Transverse colon (tissue), 4 donors: ENCODE data around the gene FKBP4. TPM values are rescaled to one million over a fixed set of nuclear protein-coding genes. Genes with fewer than 3 reads are reported as not detected.

ENCODE experiments used
- DNase-seq: peaks from one replicate; pipeline ENCODE4 v3.0.0-alpha.2; 2019
- H3K27ac ChIP-seq, 4 donors: fragments of 200-600 bp; sonication (generic); 2 replicates each; pipeline ENCODE4 v1.5.1; 2016 to 2018; ENCODE audit warnings: inconsistent platforms in 4 of 4
- H3K27me3 ChIP-seq: fragments of 200-600 bp; sonication (generic); 2 replicates; pipeline ENCODE4 v1.5.1; 2017; ENCODE audit warnings: inconsistent platforms
- H3K36me3 ChIP-seq, 4 donors: fragments of 200-600 bp; sonication (generic); 2 replicates each; pipeline ENCODE4 v1.5.1; 2017 to 2019; ENCODE audit warnings: inconsistent platforms in 4 of 4
- H3K4me1 ChIP-seq, 4 donors: fragments of 200-600 bp; sonication (generic); 2 replicates each; pipeline ENCODE4 v1.5.1; 2017 to 2020; ENCODE audit warnings: inconsistent platforms in 4 of 4
- H3K4me3 ChIP-seq, 4 donors: fragments of 200-600 bp; sonication (generic); 1 replicate in 1 of 4; 2 replicates in 3 of 4; pipeline versions ENCODE4 v1.5.1 to v1.6.1; 2017 to 2019; ENCODE audit warnings: inconsistent platforms in 4 of 4
- H3K9me3 ChIP-seq, 2 donors: fragments of 200-600 bp; sonication (generic); 2 replicates each; pipeline ENCODE4 v1.5.1; 2017 to 2019; ENCODE audit warnings: inconsistent platforms in 2 of 2
- EP300 ChIP-seq: sonication (generic); formaldehyde crosslinking; IDR thresholded peaks from one replicate; pipeline ENCODE4 v1.6.1; 2017; ENCODE audit warnings: antibody characterized with exemption, low read depth
- POLR2A ChIP-seq: fragments of 450-650 bp; IDR thresholded peaks from one replicate; pipeline ENCODE4 v1.6.1; 2016; ENCODE audit warnings: antibody characterized with exemption, mild to moderate bottlenecking, moderate library complexity
- POLR2AphosphoS5 ChIP-seq, 3 donors: sonication (generic); formaldehyde crosslinking; IDR thresholded peaks; one replicate each; pipeline ENCODE4 v1.6.1; 2016; ENCODE audit warnings: antibody characterized with exemption in 3 of 3
- WGBS, 2 donors: methylation state at CpG; one replicate each; pipeline ENCODE4 v1.1.5; 2018; ENCODE audit warnings: low coverage in 1 of 2; 5-methylcytosine and 5-hydroxymethylcytosine counted together
- in situ Hi-C, 4 donors: fragments of 200-750 bp; cut with MboI; loops; one replicate each; pipeline versions ENCODE4 v1.15.0 to v1.15.1; 2017; ENCODE audit warnings: low sequenced_read_pairs in 3 of 4, low pct_ligation_motif_present in 1 of 4, low pct_unique_long_range_greater_than_20kb in 1 of 4
- intact Hi-C: fragments of 100-400 bp; cut with DNase I; formaldehyde crosslinking; loops from one replicate; pipeline ENCODE4 v1.15.1; 2023; ENCODE audit warnings: low total_unique reads
- total RNA-seq, 4 donors: library from RNA; depleted of rRNA; stranded (reverse); fragments of >200 nt; gene quantifications; one replicate each; pipeline ENCODE4 v1.1.0, GENCODE V29; 2016
- TF ChIP-seq, protein P1 (sequence below), 5 experiments: fragments of 200-600 bp in 3 of 5; fragments of 450-650 bp in 2 of 5; sonication (generic) in 3 of 5; IDR thresholded peaks; 1 replicate in 2 of 5; 2 replicates in 3 of 5; pipeline ENCODE4 v1.5.1; 2016 to 2017; ENCODE audit warnings: antibody characterized with exemption in 5 of 5, inconsistent platforms in 3 of 5, mild to moderate bottlenecking in 2 of 5, moderate library complexity in 1 of 5

Gene FKBP4
- total RNA-seq, 4 donors from 2014 or later: 35.4 to 82.4 (median 49.2) TPM

- no peaks in the 10 kb centered on the region for H3K9me3 ChIP-seq
- no peak for DNase-seq
- in situ Hi-C loops (no loop called here), intact Hi-C loops (no loop called here)
- no peaks in the 10 kb centered on the region for H3K36me3 ChIP-seq
- H3K27me3 ChIP-seq: no peaks in the 10 kb centered on the region
- H3K4me3 ChIP-seq: no peak overlapping the region
- WGBS, 2 donors: 71 to 83% methylated on average over 1 to 5 of the region's 5 CpGs
- TF ChIP-seq EP300: no peak
- no peak for TF ChIP-seq POLR2A
- TF ChIP-seq POLR2AphosphoS5 (IDR thresholded peaks at IDR 0.05): no peak
- TF ChIP-seq, protein P1, sequence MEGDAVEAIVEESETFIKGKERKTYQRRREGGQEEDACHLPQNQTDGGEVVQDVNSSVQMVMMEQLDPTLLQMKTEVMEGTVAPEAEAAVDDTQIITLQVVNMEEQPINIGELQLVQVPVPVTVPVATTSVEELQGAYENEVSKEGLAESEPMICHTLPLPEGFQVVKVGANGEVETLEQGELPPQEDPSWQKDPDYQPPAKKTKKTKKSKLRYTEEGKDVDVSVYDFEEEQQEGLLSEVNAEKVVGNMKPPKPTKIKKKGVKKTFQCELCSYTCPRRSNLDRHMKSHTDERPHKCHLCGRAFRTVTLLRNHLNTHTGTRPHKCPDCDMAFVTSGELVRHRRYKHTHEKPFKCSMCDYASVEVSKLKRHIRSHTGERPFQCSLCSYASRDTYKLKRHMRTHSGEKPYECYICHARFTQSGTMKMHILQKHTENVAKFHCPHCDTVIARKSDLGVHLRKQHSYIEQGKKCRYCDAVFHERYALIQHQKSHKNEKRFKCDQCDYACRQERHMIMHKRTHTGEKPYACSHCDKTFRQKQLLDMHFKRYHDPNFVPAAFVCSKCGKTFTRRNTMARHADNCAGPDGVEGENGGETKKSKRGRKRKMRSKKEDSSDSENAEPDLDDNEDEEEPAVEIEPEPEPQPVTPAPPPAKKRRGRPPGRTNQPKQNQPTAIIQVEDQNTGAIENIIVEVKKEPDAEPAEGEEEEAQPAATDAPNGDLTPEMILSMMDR (IDR thresholded peaks at IDR 0.05): no peak
- H3K4me1 ChIP-seq: peaks cover 0 to 13% (median 7%) of the 10 kb centered on the region in 4 donors
- no peak overlapping the region for H3K27ac ChIP-seq
Measured at GRCh38 chr12:2833327-2833726, 38.6 kb downstream of the FKBP4 start.

- in situ Hi-C loops: no loop called here
- no peaks in the 10 kb centered on the region for H3K27me3 ChIP-seq
- no peaks in the 10 kb centered on the region for H3K36me3 ChIP-seq
- H3K4me1 ChIP-seq: peaks cover 0 to 13% (median 7%) of the 10 kb centered on the region in 4 donors
- TF ChIP-seq, protein P1 (IDR thresholded peaks at IDR 0.05): no peak
- TF ChIP-seq POLR2AphosphoS5 (IDR thresholded peaks at IDR 0.05) (no peak), EP300 (no peak), POLR2A (no peak)
- intact Hi-C loops: no loop called here
- H3K4me3 ChIP-seq: no peak overlapping the region
- WGBS, 2 donors: 67 to 82% methylated on average over 1 to 9 of the region's 9 CpGs
- DNase-seq: no peak
- H3K27ac ChIP-seq: peak overlapping the region in 1 of 4 donors; percentile 24
- H3K9me3 ChIP-seq: no peaks in the 10 kb centered on the region
Measured at GRCh38 chr12:2833810-2834209, 39.0 kb downstream of the FKBP4 start.

DNA sequence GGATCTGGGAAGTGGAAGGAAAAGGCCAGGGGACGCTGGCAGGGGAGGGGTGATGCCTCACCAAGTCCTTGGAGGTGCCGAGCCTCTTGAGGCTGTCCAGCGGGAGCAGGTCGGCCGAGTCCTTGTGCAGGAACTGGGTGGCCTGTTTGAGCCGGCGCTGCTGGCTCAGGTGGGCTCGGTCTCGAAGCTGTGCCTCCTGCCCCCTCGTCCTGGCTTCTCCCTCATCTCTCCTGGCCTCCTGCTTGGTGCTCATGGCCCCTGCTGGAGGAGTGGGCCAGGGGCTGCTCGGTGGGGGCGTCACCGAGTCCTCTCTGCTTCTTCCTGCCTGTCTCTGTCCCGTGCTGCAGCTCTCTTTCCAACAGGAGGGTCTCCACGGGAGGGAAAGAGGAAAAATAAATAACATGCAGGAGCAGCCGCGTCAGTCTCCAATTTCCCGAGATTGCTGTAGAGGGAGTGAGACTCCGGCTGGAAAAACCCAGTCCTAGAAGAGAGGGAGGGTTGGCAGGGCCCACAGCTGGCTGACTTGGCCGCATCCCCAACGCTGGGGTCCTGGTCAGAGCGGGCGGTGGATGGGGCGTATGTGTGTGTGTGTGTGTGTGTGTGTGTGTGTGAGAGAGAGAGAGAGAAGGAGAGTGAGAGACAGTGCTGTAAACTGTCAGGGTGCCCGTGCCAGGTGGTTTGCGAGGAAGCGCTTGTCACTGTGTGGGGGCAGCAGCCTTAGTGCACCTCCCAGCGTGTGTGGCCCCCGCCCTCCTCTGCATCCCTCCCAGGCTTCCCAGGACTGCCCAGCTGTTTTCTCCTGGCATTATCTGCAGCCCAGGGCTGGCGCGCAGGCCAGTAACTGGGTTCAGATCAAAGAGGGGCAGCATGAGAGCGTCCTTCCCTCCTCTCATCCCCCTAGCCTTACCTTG lies 40.1 kb downstream of the FKBP4 start, which contains the start of gene NRIP2:
Gene NRIP2, minus strand, starts transcription at position 455 of the 911 bp plus-strand sequence. Its CDS starts 52 bp downstream, at position 403.
- Histone ChIP-seq H3K27me3 (no peaks in the 10 kb centered on the region), H3K4me3 (peak within 1 kb of the TSS in 2 of 4 donors; percentile 2 to 17), H3K4me1 (peaks cover 0 to 13% (median 7%) of the 10 kb centered on the region in 4 donors), H3K36me3 (no peaks in the 10 kb centered on the region), H3K9me3 (no peaks in the 10 kb centered on the region), H3K27ac (peak within 1 kb of the TSS in 1 of 4 donors; percentile 24)
- intact Hi-C loops: no loop called here
- TF ChIP-seq, protein P1 (IDR thresholded peaks at IDR 0.05): no peak
- TF ChIP-seq EP300 (no peak), POLR2AphosphoS5 (IDR thresholded peaks at IDR 0.05) (no peak), POLR2A (no peak)
- in situ Hi-C loops: no loop called here
- DNase-seq: no peak
- 9 to 35% methylated on average over 7 to 32 of the region's 32 CpGs for whole genome bisulfite sequencing, 2 donors

GRCh38 chr12:2835691-2836403 lies 41.1 kb downstream of the FKBP4 start:
- H3K4me1 ChIP-seq: peaks cover 0 to 13% (median 7%) of the 10 kb centered on the region in 4 donors
- TF ChIP-seq POLR2A: no peak
- TF ChIP-seq, protein P1 (IDR thresholded peaks at IDR 0.05): no peak
- TF ChIP-seq POLR2AphosphoS5 (IDR thresholded peaks at IDR 0.05): no peak
- no peak for TF ChIP-seq EP300
- no peak for DNase-seq
- no peak overlapping the region for H3K4me3 ChIP-seq
- 65 to 73% methylated on average over 4 of the region's 4 CpGs for WGBS, 2 donors
- no peaks in the 10 kb centered on the region for H3K9me3 ChIP-seq
- intact Hi-C loops: no loop called here
- no peaks in the 10 kb centered on the region for H3K36me3 ChIP-seq
- H3K27ac ChIP-seq: no peak overlapping the region
- no peaks in the 10 kb centered on the region for H3K27me3 ChIP-seq
- in situ Hi-C loops: no loop called here
